ENCODE results near the gene ST3GAL6. TPM values are rescaled to one million over a fixed set of nuclear protein-coding genes. Genes with fewer than 3 reads are reported as not detected.

The ST3GAL6 gene
- total and polyA plus RNA-seq, 2 of the 13 experiments (the other 11 are each of a cell fraction or from before 2014, with no cell fraction given), result 17.5 to 23.2 TPM

DNA sequence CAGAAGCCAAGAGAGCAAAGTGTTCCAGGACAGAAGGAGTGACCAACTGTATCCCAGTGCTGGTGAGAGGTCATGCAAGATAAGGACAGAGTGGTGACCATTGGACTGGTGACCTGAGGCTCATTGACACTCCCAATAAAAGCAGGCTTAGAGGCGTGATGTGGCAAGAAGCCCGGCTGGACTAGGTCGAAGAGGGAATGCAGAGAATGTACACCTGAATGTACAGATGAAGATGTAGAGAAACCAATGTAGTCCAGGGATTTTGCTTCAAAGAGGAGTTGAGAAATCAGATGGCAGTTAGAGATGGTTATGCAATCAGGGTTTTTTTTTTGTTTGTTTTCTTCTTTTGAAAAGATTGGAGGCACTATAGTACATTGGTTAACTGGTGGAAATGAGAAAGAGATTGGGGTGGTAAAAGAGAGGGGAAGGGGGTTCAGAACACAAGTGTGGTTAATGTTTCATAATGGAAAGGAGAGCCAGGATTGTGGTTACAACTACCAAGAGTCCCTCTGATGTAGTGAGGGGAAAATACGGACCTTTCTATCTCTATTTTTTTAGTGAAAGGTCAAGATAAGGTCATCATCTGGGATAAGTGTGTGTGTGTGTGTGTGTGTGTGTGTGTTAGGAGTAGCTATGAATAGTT, 23.3 kb downstream of the ST3GAL6 start (continued):
- TF ChIP-seq ZNF569 (CRISPR knock-in tag; IDR thresholded peaks at IDR 0.05; ENCODE audit: borderline replicate concordance), result no peak
- no peak; the same call in 1 of the 2 replicates for TF ChIP-seq DPF2 (CRISPR knock-in tag; IDR thresholded peaks at IDR 0.05; ENCODE audit: borderline replicate concordance, low read depth)
- no peak for TF ChIP-seq ZNF530 (CRISPR knock-in tag; IDR thresholded peaks at IDR 0.05; ENCODE audit: low read depth)
- TF ChIP-seq, protein P1, sequence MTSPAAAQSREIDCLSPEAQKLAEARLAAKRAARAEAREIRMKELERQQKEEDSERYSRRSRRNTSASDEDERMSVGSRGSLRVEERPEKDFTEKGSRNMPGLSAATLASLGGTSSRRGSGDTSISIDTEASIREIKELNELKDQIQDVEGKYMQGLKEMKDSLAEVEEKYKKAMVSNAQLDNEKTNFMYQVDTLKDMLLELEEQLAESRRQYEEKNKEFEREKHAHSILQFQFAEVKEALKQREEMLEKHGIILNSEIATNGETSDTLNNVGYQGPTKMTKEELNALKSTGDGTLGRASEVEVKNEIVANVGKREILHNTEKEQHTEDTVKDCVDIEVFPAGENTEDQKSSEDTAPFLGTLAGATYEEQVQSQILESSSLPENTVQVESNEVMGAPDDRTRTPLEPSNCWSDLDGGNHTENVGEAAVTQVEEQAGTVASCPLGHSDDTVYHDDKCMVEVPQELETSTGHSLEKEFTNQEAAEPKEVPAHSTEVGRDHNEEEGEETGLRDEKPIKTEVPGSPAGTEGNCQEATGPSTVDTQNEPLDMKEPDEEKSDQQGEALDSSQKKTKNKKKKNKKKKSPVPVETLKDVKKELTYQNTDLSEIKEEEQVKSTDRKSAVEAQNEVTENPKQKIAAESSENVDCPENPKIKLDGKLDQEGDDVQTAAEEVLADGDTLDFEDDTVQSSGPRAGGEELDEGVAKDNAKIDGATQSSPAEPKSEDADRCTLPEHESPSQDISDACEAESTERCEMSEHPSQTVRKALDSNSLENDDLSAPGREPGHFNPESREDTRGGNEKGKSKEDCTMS (CRISPR knock-in tag; conservative IDR thresholded peaks at IDR 0.05), result no peak
- no peak for TF ChIP-seq ARID2 (CRISPR knock-in tag; IDR thresholded peaks at IDR 0.05; ENCODE audit: borderline replicate concordance)
- TF ChIP-seq, protein P2, sequence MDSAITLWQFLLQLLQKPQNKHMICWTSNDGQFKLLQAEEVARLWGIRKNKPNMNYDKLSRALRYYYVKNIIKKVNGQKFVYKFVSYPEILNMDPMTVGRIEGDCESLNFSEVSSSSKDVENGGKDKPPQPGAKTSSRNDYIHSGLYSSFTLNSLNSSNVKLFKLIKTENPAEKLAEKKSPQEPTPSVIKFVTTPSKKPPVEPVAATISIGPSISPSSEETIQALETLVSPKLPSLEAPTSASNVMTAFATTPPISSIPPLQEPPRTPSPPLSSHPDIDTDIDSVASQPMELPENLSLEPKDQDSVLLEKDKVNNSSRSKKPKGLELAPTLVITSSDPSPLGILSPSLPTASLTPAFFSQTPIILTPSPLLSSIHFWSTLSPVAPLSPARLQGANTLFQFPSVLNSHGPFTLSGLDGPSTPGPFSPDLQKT (CRISPR knock-in tag; IDR thresholded peaks at IDR 0.05; ENCODE audit: borderline replicate concordance), result no peak
- peak; percentile 82 for TF ChIP-seq ARID5B (CRISPR knock-in tag; IDR thresholded peaks at IDR 0.05)
- TF ChIP-seq FOXA1 (IDR thresholded peaks at IDR 0.05), result no peak
- peak; percentile 42; the same call in 1 of the 2 replicates for TF ChIP-seq FOXA1 (CRISPR knock-in tag; IDR thresholded peaks at IDR 0.05)
- peak; percentile 53; the same call in 1 of the 2 replicates for TF ChIP-seq ZFP1 (CRISPR knock-in tag; IDR thresholded peaks at IDR 0.05)
- TF ChIP-seq, protein P3, sequence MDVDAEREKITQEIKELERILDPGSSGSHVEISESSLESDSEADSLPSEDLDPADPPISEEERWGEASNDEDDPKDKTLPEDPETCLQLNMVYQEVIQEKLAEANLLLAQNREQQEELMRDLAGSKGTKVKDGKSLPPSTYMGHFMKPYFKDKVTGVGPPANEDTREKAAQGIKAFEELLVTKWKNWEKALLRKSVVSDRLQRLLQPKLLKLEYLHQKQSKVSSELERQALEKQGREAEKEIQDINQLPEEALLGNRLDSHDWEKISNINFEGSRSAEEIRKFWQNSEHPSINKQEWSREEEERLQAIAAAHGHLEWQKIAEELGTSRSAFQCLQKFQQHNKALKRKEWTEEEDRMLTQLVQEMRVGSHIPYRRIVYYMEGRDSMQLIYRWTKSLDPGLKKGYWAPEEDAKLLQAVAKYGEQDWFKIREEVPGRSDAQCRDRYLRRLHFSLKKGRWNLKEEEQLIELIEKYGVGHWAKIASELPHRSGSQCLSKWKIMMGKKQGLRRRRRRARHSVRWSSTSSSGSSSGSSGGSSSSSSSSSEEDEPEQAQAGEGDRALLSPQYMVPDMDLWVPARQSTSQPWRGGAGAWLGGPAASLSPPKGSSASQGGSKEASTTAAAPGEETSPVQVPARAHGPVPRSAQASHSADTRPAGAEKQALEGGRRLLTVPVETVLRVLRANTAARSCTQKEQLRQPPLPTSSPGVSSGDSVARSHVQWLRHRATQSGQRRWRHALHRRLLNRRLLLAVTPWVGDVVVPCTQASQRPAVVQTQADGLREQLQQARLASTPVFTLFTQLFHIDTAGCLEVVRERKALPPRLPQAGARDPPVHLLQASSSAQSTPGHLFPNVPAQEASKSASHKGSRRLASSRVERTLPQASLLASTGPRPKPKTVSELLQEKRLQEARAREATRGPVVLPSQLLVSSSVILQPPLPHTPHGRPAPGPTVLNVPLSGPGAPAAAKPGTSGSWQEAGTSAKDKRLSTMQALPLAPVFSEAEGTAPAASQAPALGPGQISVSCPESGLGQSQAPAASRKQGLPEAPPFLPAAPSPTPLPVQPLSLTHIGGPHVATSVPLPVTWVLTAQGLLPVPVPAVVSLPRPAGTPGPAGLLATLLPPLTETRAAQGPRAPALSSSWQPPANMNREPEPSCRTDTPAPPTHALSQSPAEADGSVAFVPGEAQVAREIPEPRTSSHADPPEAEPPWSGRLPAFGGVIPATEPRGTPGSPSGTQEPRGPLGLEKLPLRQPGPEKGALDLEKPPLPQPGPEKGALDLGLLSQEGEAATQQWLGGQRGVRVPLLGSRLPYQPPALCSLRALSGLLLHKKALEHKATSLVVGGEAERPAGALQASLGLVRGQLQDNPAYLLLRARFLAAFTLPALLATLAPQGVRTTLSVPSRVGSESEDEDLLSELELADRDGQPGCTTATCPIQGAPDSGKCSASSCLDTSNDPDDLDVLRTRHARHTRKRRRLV (CRISPR knock-in tag; IDR thresholded peaks at IDR 0.05), result no peak
- peak; percentile 66 for TF ChIP-seq FOSL2 (CRISPR knock-in tag; IDR thresholded peaks at IDR 0.05)
- no peak for TF ChIP-seq KDM5A (IDR thresholded peaks at IDR 0.05; ENCODE audit: borderline replicate concordance, low read length)
- no peak for TF ChIP-seq AKAP8 (CRISPR knock-in tag; IDR thresholded peaks at IDR 0.05)
- TF ChIP-seq FIP1L1 (IDR thresholded peaks at IDR 0.05; ENCODE audit: borderline replicate concordance, insufficient read depth, low read depth, low read length), result no peak
- TF ChIP-seq NR2F1 (CRISPR knock-in tag; IDR thresholded peaks at IDR 0.05), result peak in 1 of 2 experiments; percentile 36; a peak in 1 of 4 replicates
